Eye (tissue), 1 donor: Measurements from ENCODE around the gene LIMA1.
"Not testable (repeated sequence)": the region's sequence is repeated elsewhere in the genome, so short reads cannot be mapped to it uniquely, and the experiment has no call there.

Experiments used
- DNase-seq: peaks from one replicate; pipeline ENCODE4 v3.0.0-alpha.2; 2015

Gene LIMA1

DNA sequence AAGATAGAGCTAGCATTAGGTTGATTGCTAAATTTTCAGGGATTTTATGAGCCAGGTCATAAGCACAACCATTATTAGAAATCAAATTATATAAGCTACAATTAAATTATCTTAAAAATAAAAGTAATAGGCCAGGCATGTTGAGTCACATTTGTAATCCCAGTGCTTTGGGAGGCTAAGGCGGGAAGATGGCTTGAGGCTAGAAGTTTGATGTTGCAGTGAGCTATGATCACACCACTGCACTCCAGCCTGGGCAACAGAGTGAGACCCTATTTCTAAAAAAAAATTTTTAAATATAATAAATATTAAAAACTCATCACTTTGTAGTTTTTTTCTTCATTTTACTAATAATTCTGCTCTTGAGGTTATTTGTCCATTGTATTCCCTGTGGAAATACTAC is 1.9 kb upstream of the LIMA1 start:
- no peak for DNase-seq

DNA sequence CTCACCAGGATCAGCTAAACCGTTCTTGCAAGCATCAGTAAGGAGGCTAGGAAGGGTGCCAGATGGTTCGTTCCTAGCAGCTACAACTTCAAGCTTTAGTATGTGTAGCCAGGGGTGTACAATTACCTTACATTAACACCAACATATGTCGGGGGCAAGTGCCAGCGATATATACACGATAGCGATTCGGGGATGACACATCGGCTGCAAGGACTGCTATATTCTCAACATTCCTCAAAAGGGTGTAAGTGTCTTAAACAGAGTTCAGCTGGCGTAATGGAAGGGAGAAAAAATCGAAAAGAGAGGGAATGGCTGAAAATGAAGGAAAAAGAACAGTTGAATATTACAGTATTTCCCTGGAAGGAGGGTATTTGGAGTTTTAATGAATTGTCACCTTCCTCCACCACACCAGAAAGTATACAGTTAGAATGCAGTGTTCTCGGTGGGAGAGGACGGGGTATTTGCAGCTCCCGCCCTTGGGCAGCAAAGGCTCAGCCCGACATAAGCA is 545 bp downstream of the LIMA1 start:
- DNase-seq: peak; percentile 65

DNA sequence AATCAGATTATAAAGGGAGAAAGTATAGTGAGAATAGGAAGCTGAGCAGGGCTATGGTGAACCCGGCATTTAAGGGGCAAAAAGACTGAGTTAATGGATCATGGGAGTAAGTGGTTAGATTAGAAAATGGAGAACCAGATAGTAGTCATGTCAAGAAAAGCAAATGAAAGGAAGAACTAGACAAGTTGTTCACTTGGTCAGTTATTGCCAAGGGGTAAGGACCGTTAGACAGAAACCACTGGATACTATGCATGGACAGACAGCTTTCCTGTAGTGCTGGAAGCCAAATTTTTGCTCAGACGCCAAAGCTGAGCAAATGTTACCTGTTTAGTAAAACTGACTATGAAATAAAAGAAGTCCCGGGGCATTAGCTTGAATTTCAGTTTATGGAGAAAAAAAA is 3.8 kb downstream of the LIMA1 start:
- DNase-seq: no peak

DNA sequence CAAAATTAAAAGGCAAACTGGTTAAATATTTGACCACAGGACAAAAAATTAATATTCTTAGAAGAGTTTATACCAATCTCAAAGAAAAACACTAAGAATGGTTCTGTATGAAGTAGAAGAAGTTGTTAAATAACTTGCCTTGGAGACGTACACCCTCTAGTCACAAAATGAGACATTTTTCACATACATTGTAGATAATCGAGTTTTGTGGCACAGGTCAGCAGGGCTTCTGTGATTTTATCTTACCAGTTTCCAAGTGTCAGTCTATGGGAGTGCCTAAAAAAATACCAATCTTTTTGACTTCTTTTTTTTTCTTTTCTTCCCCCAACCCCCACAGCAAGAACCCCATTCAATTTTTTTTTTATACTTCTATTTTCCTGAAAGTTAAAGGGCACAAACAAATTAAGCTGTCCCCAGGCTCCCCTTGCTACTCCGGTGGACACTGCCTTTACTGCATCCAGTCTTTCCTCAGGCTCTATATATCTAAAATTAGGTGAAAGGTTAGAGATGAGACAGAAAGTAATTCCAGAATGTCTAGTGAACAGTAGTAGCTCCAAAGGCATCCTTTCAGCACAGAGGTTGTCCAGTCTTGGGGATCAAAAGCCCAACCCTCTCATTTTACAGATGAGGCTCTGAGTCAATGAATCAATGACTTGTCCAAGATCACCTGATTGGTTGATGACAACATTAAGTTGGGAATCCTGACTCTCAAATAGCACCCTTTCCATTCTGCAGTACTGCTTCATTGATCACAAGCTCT is 6.2 kb downstream of the LIMA1 start:
- DNase-seq: no peak

DNA sequence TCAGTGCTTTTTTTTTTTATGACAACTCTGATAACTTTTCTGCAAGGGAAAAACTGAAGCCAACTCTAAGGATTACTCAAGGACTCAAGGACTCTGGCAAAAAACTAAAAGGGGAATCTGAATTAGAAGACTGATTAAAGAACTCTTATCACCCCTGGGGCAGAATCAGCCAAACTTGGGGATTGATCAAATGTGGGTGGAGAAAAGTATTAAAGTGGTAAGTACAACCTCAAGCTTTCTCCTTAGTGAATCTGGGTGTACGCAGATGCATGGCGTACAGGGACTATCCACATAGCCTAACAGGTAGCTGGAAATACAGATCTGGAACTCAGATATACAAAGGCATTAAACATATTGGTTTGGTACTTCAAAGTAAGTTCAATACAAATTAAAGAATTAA is 7.3 kb downstream of the LIMA1 start:
- DNase-seq: no peak

DNA sequence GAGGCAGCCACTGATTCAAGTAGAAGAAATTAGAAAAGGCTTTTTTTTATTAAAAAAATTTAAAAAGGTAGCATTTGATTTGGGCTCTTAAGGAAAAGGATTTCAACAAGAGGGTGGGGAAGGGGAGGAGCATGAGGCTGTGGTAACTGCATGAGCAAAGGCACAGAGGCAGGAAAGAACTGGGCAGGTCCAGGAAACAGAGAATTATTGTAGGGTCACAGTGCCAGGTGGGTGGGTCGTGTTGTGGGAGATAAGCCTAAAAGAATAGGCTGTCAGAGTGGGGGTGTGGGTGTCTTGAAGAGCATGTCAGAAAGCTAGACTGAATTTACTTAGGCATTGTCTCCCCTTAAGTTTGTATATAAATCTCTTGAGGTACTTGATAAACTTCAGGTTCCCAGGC is 7.8 kb downstream of the LIMA1 start:
- DNase-seq: no peak

DNA sequence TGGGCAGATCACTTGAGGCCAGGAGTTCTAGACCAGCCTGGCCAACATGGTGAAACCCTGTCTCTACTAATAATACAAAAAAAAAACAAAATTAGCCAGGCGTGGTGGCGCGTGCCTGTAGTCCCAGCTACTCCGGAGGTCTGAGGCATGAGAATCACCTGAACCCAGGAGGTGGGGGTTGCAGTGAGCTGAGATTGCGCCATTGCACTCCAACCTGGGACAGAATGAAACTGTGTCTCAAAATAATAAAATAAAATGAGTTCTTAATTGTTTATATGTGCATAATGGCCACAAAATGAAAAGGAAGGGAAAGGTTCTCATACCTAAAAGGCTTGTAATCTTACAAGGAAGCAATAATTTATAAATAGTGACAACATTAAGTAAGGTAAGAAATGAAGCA is 8.2 kb downstream of the LIMA1 start:
- DNase-seq: not testable (repeated sequence)

DNA sequence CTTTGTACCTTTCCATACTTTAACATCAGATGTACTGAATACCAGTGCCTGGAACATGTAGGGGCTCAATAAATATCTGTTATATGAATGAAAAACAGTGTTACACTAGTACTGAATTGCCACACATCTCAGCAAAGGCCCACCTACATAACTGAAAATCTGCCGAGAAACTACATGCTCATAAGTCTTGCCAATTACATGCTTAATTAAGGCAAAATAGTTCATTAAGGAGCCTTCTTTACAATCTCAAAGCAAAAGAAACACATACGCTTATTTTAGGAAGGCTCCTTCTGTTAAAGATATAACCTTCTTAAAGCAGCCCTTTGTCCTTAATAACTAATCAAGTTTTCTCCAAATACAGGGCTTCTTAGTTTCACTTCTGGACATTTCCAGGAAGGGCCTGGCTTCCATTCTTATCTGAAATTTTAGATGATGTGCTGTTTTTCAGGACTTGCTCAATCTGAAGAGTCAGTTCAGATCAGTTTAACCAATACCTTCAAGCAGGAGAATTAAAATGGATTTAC is 11.5 kb downstream of the LIMA1 start:
- no peak for DNase-seq

DNA sequence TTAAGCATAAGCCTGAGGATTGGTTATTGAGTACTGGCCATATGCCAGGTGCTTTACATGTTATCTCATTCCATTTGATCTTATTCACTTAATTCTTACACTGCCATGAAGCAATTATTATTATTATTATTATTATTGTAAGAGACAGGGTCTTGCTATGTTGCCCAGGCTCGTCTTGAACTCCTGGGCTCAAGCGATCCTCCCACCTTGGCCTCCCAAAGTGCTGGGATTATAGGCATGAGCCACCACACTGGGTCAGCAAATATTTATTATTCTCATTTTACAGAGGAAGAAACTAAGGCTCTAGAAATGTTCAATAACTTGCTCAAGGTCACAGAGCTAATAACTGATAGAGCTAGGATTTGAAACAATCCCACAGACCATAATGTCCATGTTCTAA is 14.8 kb downstream of the LIMA1 start:
- DNase-seq: no peak

DNA sequence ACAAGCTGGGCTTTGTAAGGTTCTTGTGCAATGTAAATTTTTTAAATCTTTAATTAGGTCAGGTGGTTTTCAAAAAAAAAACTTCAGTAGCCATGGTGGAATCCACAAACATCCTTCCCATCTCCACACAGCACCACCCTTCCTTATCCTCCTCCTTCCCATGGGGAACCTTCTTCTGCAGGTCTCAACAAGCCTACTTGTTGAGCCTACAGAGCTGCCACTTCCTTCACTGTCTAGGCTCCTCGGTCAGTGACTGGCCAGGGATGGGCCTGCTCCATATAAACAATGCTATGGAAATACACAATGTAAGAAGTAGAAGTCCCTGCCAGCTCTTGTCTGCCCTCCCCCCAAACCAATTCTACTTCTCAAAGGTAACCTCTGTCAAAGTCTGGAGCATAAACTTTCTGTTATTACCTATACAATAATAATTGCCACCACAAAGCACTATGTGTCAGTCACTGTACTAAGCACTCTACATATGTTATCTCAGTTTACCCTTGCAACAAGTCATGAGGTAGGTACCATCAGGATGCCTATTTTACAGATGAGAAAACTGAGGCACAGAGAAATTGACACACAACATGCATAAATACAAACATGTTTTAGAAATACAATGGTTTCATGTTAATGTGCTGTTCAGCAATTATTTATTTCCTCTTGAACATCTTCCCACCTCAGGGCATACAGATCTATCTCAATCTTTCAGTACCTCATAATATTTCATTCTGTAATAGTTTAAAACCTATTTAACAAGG is 17.4 kb downstream of the LIMA1 start:
- no peak for DNase-seq

DNA sequence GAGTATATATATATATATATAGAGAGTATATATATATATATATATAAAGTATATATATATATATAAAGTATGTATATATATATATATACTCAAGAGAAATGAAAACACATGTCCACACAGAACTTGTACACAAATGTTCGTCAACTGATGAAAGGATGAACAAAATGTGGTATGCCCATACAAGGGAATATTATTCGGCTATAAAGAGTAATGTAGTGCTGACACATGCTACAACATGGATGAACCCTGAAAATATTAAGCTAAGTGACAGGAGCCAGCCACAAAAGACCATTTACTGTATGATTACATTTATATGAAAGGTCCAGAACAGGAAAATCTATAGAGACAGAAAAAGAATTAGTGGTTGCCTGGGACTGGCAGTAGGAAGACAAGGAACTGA is 19.5 kb downstream of the LIMA1 start:
- no peak for DNase-seq

DNA sequence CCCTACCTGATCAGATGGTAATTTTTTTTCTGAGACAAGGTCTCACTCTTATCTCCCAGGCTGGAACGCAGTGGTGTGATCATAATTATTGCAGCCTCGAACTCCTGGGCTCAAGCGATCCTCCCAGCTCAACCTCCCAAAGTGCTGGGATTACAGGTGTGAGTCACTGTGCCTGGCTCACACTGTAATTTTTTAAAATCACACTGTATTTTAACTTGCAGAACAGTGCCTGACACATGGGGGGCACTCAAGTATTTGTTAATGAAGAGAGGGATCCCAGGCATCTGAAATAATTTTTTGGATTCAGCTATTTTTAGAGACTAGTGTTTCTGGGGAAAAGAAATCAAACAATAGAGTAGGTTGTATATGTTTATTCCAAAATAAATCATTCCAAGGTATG is 21.7 kb downstream of the LIMA1 start:
- no peak for DNase-seq

DNA sequence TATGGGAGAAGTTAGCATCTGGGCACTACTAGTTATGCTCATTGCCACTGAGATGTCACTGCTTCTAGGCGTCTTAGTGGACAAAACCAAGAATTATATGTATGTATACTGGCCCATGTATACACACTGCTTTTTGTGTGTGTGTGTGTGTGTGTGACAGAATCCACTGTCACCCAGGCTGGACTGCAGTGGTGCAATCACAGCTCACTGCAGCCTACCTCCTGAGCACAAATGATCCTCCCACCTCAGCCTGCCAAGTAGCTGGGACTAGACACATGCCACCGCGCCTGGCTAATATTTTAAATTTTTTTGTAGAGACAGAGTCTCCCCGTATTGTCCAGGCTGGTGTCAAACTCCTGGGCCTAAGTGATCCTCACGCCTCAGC is 25.2 kb downstream of the LIMA1 start:
- DNase-seq: no peak

DNA sequence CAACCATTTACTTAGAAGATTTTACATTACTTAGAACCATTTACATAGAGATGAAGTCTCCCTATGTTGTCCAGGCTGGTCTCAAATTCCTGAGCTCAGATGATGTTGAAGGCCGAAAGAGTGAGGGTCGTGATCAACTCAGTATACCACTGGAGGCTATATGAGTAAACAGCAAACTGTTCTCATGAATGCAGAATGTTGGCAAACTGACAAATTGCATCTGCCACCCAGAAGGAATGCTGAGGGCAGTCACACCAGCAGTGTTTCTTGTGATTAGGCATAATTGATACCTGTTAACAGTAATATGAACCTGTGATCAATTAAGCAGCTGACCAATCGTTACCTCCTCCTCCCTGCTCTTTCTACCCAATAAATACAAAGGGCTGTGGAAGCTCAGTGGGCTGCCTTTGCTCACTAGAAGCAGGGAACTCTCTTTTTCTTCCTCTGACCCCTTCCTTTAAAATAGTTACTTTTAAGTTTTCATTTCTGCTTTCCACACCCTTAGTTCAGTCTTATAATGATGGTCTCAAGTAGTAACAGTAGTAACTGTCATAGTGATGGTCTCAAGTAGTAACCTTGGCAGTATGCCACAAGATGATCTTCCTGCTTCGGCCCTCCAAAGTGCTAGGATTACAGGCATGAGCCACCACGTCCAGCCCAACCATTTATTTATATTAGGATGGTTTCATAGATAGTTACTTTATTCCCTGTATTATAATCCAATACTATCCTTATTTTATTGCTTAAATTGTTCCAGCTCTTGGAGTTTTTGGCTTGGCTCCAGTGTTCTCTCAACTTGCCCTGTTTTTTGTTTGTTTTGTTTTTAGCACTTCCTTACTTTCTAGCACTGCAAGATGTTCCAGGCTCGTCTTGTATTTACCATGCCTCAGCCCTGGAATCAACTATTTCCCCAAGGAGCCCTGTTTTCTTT is 25.8 kb downstream of the LIMA1 start:
- peak; percentile 48 for DNase-seq

DNA sequence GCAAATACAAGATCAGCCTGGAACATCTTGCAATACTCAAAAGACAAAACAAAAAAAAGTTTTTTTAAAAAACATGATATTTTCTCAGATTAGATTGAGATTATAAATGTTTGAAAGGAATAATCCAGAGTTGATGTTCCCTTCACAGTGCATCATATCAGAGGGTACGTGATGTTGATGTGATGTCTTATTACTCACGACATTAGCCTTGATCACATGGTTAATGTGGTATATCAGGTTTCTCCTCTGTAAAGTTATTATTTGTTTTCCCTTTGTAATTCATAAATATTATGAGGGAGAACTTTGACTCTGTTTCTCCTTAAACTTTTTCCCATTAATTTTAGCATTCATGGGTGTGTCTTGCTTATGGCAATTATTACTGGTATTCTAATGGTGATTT is 26.6 kb downstream of the LIMA1 start:
- no peak for DNase-seq

DNA sequence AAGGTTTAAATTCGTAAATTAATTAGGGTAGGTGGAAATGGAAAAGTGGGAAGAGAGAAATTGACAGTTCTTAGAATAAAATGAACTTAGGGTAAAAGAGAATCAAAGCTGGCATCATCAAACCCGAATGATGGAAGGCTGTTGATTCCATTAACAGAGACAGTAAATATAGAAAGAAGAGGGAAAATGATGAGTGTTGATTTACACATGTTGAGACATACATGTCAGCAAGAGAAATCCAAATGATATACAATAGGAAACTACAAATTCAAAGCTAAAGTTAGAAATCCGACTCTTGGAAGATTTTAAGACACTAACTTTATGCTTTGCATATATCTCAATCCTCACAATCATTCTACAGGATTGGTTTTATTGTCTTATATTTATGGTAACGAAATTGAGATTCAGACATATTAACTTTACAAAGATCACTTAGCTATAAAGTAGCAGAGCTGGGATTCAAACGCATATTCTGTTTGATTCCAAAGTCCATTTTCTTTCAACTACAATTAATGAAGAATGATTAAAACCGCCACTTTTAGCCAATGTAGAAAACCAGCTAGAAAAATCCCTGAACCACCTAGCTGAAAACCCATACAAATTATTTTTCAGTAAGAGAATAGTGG is 30.2 kb downstream of the LIMA1 start:
- DNase-seq: no peak

DNA sequence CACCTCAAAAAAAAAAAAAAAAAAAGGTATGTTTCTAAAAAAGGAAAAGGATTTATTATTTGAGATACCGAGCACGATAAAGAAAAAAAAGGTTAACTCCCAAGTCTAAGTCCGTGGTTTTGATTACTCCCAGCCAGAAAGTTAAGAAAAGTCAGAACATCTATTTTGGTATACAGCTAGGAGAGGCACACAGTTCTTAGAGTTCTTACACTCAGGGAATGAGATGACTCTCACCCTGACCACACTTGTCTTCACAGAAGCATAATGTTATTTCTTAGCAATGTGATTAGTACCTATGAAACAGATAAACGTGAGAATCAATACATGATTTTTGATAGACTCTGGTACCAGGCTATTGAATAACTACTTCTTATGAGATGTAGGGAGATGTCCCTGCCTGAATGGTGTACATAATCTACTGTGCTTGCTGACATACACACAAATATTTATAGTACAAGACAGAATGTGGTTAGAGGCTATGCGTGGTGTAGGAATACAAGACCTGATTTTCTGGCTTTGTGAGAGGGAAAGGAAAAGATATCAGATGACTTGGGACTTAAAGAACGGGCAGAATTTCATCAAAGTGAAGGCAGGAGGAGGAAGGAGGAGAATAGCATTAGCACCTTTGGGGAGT is 31.6 kb downstream of the LIMA1 start:
- no peak for DNase-seq

DNA sequence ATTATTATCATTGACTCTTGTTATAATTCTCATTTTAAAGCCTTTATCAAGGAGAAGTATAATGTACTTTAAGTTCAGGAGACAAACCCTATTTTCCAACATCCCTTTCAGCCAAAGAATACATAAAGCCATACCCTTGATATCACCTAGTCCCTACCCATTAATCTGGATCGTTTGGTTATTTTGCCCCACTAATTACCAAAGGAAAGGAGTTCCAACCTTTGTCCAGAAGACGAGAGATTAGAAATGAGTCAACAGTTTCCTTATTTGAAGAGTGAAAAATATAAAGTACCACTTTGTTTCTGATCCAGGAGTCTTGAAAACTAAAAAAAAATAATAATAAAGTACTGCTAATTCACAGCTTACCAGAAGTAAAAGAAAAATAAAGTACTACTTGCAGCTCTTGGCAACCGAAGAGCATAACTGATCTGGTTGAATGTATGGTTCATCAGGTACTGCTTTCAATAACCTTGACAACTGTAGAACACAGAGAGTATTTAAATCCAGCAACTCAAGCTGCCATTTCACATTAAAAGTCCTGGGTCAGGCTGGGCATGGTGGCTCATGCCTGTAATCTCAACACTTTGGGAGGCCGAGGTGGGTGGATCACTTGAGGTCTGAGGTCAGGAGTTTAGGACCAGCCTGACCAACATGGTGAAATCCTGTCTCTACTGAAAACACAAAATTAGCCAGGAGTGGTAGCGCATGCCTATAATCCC is 33.7 kb downstream of the LIMA1 start:
- no peak for DNase-seq

DNA sequence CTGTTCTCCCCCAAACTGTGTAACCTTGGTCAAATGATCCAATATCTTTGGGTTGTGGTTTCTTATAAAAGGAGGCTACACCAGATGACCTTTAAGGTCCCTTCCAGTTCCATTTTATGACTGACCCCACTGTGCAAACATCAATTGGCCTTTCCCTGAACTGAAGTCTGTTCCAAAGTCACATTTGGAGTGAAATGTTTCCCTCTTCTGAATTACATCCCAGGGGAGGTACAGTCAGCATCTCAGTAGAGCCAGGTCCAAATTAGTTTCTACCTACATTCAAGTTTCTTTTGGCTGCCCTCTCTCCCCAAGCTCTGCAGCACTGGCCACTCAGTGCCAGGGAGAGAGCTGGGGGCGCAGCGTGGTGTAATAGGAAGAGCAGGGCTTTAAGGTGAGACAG is 34.4 kb downstream of the LIMA1 start:
- no peak for DNase-seq

DNA sequence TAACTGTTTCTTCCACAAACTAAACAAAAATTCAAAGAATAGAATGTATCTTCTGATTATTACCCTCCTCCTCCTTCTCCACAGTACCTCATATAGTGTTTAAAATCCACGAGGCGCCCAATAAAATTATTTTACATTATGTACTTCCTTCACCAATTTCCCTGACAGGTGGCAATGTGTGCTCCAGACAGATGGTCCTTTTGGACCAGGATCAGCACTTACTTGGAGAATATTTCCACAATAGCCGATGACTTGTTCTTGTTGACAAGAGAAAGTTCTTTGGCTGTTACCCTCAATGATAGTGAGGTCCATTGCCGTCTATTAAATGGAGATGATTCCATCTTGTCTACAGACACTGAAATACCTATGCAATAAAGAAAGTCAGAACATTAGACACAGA is 34.9 kb downstream of the LIMA1 start:
- no peak for DNase-seq

DNA sequence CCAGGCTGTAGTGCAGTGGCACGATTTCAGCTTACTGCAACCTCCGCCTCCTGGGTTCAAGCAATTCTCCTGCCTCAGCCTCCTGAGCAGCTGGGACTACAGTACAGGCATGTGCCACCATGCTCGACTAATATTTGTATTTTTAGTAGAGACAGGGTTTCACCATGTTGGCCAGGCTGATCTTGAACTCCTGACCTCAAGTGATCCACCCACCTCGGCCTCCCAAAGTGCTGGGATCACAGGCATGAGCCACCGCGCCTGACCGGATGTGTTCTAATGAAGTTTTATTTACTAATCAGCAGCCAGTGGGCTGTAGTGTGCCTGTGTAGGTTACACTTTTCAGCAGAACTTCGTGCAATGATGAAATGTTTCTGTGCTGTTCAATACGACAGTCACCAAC is 35.7 kb downstream of the LIMA1 start:
- DNase-seq: not testable (repeated sequence)
